ENCODE data around the gene SND1.

Gene SND1

DNA sequence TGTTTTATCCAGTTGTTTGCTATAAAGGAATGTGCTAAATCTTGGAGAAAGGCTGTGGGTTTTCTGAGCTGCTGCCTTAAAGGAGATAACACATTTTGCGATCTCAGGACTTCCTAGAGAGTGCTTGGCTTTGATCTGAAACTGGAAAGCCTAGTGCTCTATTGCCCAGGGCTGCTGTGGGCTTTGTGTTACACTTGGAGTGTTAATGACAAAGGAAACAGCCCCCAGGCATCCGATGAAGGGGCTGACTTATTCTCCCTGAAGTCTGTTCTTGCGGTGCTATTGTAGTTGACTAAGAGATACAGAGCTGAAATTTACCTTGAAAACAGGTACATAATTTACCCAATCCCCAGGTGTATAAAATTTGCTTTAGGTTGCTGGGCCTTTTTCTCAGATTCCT, 74.5 kb downstream of the SND1 start:
- Histone ChIP-seq H3K36me3 (peaks cover 27% of the 10 kb centered on the region), H3K9me3 (ENCODE audit: severe bottlenecking) (no peaks in the 10 kb centered on the region)

DNA sequence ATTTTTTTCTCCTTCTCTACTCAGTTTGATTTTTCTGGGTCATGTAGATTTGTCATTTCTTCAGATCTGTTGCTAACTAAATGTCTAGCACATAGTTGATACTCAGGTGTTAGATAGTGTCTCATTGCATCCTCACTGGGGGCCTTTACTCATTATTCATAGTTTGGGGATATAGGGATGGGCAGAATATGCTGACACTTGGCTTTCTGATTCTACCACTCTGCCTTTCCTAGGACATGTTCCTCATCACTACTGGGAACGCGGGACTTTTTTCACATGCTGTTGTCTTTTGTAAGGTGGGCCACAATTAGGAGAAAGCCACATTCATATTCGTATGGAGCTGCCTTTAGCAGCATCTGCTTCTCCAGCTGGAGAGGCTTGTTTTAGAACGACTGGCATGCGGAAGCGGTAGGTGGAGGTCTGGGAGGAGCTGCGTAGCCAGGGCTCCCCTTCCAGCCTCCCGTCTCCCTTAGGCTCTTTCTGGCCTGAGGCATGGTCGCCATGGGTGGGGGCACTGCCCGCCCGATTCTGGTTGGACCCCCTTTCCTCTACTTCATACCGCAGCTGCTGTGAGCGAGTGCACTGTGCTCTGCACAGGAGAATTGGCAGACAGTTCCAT, 78.8 kb downstream of the SND1 start:
- no peak for DNase-seq
- H3K9me3 ChIP-seq (ENCODE audit: severe bottlenecking): no peaks in the 10 kb centered on the region
- H3K27me3 ChIP-seq (ENCODE audit: insufficient read depth, low read depth, severe bottlenecking): no peaks in the 10 kb centered on the region
- TF ChIP-seq, protein P1, sequence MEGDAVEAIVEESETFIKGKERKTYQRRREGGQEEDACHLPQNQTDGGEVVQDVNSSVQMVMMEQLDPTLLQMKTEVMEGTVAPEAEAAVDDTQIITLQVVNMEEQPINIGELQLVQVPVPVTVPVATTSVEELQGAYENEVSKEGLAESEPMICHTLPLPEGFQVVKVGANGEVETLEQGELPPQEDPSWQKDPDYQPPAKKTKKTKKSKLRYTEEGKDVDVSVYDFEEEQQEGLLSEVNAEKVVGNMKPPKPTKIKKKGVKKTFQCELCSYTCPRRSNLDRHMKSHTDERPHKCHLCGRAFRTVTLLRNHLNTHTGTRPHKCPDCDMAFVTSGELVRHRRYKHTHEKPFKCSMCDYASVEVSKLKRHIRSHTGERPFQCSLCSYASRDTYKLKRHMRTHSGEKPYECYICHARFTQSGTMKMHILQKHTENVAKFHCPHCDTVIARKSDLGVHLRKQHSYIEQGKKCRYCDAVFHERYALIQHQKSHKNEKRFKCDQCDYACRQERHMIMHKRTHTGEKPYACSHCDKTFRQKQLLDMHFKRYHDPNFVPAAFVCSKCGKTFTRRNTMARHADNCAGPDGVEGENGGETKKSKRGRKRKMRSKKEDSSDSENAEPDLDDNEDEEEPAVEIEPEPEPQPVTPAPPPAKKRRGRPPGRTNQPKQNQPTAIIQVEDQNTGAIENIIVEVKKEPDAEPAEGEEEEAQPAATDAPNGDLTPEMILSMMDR (IDR thresholded peaks at IDR 0.05; ENCODE audit: low read depth, low read length): no peak
- no peak overlapping the region for H3K27ac ChIP-seq
- no peak overlapping the region for H3K4me3 ChIP-seq (ENCODE audit: low read depth, low read length)
- peaks cover 19% of the 10 kb centered on the region for H3K36me3 ChIP-seq

More for the DNA sequence above, 74.5 kb downstream of the SND1 start:
- Histone ChIP-seq H3K27me3 (ENCODE audit: insufficient read depth, low read depth, severe bottlenecking) (no peaks in the 10 kb centered on the region), H3K27ac (no peak overlapping the region), H3K4me3 (ENCODE audit: low read depth, low read length) (no peak overlapping the region)
- DNase-seq: no peak
- TF ChIP-seq, protein P1 (IDR thresholded peaks at IDR 0.05; ENCODE audit: low read depth, low read length): no peak

DNA sequence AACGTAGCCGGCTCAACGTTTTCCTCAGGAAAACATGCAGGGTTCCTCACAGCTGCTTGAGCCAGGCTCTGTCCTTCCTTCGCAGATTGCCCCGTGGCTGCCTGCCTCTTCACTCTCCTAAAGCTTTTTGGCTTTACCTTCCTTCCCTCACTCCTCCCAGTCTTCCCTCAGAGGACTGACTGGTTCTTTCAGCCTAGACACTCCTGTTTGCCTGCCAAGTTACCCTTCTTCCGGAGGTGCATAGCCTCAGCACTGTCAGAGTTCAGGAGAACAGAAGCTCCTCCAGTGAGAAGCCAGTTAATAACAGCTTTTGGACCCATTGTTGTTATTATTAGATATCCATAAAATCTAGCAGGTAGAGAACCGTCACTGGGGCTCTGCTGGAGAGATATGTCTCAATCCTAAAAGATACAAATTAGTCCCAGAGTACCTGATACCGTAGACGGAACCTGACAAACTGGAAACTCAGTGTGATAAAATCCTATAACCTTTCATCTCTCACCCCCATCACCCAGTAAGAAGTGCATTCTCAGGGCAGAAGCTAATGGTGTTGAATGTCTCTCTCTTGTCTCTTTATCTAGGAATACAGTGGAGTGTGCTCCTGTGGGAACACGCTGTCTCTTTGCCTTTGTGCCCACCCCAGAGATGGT, 79.6 kb downstream of the SND1 start:
- TF ChIP-seq, protein P1 (IDR thresholded peaks at IDR 0.05; ENCODE audit: low read depth, low read length): no peak
- no peaks in the 10 kb centered on the region for H3K9me3 ChIP-seq (ENCODE audit: severe bottlenecking)
- peaks cover 19% of the 10 kb centered on the region for H3K36me3 ChIP-seq
- H3K27me3 ChIP-seq (ENCODE audit: insufficient read depth, low read depth, severe bottlenecking): no peaks in the 10 kb centered on the region
- no peak overlapping the region for H3K4me3 ChIP-seq (ENCODE audit: low read depth, low read length)
- no peak overlapping the region for H3K27ac ChIP-seq
- no peak for DNase-seq

DNA sequence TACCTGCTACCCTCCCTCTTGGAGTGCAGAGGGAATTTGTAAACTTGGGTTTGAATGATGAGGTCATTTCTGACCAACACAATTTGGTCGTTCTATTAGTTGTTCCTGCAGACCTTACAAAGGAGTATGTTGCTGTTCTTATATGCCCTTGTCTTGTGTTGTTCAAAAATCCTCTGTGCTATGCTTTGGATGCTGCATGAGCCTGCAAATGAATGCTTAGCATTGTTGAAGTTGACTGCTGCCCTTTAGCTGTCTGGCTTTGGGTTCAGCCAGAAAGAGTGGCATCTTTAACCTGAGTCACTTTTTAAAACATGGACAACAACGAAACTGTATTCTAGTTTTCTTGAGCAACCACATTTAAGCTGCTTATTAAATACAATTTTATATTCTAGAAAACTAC, 80.3 kb downstream of the SND1 start:
- TF ChIP-seq, protein P1 (IDR thresholded peaks at IDR 0.05; ENCODE audit: low read depth, low read length): no peak
- H3K27ac ChIP-seq: no peak overlapping the region
- peaks cover 21% of the 10 kb centered on the region for H3K36me3 ChIP-seq

DNA sequence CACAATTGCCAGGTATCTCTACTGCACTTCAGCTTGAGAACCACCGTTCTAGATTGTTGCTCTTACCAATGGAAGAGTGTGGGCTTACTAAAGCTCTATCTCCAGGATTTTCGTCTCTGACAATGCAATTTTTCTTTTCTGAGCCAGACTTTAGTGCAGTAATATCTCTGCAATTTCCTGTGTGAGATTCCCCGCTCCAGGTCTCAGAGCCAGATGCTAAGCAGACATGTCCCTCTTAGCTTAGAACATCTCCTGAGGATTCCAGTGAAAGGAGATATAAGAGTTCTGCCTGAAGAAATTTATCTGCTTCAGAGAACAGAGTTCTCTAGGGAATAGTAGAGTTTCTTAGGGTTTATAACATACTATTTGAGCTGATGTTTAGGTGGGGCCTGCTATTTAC, 82.0 kb downstream of the SND1 start:
- Histone ChIP-seq H3K4me3 (ENCODE audit: low read depth, low read length) (no peak overlapping the region), H3K27ac (no peak overlapping the region), H3K36me3 (peaks cover 18% of the 10 kb centered on the region), H3K9me3 (ENCODE audit: severe bottlenecking) (no peaks in the 10 kb centered on the region), H3K27me3 (ENCODE audit: insufficient read depth, low read depth, severe bottlenecking) (no peaks in the 10 kb centered on the region)
- no peak for DNase-seq
- TF ChIP-seq, protein P1 (IDR thresholded peaks at IDR 0.05; ENCODE audit: low read depth, low read length): no peak

More for the DNA sequence above, 80.3 kb downstream of the SND1 start:
- Histone ChIP-seq H3K4me3 (ENCODE audit: low read depth, low read length) (no peak overlapping the region), H3K27me3 (ENCODE audit: insufficient read depth, low read depth, severe bottlenecking) (no peaks in the 10 kb centered on the region), H3K9me3 (ENCODE audit: severe bottlenecking) (no peaks in the 10 kb centered on the region)
- no peak for DNase-seq
